HG03521 (cell line): ENCODE results near the gene UNC13B.
"Not testable (repeated sequence)": the region's sequence is repeated elsewhere in the genome, so short reads cannot be mapped to it uniquely, and the experiment has no call there.

Experiments
- ATAC-seq: cut with Tn5 transposase; IDR thresholded peaks from one replicate; pipeline ENCODE4 v1.9.1; 2021; ENCODE audit warnings: mild to moderate bottlenecking, moderate library complexity; ENCODE audit not compliant: unreplicated experiment

The UNC13B gene

DNA sequence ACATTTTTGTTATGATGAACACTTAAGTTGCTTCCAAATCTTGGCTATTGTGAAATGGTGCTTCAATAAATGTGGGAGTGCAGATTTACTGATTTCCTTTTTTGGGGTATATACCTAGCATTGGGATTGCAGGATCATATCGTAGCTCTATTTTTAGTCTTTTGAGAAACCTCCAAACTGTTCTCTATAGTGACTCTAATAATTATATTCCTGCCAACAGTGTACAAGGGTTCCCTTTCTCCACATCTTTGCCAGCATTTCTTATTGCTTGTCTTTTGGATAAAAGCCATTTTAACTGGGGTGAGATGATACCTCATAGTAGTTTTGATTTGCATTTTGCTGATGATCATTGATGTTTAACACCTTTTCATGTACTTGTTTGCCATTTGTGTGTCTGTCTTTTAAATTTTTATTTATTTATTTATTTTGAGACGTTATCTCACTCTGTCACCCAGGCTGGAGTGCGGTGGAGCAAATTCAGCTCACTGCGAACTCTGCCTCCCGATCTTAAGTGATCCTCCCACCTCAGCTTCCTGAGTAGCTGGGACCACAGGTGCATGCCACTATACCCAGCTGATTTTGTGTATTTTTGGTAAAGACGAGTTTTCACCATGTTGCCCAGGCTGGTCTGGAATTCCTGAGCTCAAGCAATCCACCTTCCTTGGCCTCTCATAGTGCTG, 59.0 kb downstream of the UNC13B start:
- no peak for ATAC-seq

DNA sequence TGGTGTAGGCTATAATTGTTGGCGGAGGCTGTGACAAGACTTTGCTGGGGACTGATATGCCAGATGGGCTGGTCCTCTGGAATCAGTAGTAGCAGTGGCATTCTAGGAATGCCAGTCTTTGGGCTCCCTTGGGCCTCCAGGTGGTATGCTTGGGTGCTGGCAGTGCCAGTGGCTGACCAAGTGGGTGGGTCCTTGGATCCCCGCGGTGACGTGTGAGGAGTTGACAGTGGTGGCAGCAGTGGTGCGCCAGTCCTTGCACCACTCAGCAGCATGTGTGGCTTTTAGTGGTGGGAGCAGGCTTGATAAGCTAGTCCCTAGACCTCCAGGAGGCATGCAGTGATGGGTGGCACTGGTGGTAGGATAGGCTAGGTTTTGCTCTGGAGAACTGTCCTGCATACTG, 63.9 kb downstream of the UNC13B start:
- ATAC-seq = no peak

DNA sequence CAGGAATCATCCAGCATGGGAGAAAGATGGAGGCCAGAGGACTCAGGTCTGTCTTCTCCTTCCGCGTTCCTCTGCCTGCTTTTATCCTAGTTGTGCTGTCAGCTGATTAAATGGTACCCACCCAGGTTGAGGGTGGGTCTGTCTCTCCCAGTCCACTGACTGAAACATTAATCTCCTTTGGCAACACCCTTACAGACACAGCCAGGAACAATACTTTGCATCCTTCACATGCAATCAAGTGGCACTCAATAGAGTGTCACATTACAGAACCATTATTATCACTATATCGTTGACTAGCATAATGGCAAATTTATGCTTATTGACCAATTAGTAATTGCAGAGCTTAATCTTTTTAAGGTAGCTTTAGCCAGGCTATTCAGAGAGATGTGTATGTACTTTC, 64.8 kb downstream of the UNC13B start:
- no peak for ATAC-seq

DNA sequence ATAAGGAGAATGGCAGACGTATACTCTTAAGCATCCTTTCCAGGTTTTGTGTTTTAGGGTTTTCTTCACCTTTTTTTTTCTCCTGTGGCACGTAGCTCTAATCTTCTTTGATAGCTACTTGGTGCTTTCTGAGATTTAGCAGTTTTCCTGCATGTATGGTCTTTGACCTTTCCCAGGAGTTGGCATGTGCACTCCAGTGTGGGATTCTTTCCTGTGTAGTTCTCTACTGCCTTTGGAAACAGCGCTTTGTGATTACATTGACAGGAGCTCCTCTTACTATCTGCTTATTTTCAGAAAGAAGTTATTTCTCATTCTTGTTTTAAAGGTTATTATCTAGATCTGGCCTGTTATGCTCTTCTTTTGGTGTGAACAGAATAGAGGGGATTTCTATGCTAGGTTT, 65.5 kb downstream of the UNC13B start:
- ATAC-seq = no peak

DNA sequence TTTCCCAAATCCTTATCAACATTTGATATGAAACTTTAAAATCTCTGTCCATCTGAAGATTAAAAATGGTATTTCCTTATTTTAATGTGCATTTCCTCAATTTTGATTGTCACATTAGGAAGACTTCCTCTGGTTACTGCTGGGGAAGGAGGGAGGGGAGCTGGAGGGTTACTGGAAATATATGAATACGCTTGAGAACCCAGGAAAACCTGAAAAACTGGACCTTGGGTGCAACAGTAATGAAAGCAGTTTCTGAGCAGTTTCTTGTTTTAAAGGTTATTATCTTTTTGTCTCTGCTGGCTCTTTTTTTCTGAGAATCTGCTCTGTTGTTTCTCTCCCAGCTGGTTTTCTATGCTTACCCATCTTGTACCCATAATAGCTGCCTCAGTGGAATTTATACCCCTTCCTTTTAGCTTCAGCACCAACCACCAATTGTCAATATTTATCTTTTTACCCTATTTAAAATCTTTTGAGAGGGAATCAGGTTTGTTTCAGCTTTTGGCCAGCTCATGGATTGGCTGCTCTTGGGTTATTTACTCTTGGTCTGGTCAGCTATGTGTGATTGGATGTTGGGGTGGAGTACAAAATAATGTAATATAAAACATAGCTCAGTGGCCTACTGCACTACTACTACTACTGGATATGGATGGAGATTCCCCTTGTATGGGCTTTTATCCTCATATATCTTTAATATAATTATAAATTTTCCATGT, 67.4 kb downstream of the UNC13B start:
- ATAC-seq = no peak

DNA sequence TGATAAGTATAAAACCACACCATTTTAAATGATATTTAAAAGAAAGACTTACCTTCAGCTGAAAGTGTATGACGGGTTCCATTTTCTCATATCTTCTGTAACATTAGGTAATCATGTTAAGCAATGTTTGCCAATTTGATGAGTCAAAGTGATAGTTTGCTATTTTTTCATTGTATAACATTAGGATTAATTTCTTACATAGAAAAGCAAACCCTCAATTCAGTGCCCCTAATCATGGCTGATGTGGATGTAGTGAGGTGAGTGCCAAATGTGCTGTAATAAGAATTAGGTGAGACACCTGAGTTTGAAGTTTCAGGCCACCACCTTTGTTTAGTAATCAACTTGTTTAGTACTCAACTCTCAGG, 68.0 kb downstream of the UNC13B start:
- no peak for ATAC-seq

DNA sequence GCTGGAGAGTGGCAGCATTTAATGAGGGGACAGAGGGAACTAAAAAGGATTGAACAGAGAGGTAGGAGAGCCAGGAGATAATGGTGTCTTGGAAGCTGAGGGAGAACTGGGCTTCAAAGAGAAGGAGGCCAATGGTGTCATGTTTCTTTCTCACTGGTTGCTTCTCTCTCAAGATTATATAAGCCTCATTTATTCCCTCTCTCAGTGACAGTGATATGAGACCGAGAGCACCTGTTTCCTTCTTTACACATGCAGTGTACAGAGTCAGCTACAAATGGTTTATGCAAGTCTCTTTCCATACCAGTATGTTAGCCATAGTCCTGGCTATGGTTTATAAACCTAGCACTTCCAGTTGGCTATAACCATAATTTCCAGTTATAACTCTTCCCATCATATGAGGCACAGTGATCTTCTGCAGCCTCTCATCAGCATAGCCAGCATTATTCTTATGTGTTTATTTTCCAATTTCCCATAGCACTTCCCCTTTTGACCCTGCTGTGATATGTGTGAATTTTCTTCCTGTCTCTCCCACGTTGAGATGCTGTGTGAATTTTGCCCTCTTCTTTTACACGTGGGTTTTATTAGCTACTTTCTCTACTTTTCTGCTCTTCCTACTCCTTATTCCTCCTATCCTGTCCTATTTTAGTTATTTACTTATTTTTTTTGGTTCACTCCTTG, 71.2 kb downstream of the UNC13B start:
- no peak for ATAC-seq

DNA sequence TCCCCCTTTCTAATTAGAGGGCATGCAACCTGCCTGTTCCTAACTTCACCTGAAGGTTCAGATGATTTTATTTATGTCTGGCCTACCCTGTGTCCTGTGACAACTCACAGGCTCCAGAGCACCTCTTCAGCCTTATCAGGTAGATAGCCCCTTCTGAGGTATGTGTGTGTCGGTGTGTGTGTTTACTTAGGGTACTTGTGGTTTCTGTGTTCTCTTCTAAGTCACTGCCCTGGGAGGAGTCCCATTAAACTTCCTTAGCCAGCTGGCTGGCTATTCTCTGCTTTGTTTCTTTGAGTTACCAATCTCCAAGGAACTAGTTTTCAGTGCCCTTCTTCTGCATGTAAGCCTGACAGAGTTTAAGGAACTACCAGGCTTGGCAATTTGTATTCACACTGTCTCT, 74.9 kb downstream of the UNC13B start:
- no peak for ATAC-seq

DNA sequence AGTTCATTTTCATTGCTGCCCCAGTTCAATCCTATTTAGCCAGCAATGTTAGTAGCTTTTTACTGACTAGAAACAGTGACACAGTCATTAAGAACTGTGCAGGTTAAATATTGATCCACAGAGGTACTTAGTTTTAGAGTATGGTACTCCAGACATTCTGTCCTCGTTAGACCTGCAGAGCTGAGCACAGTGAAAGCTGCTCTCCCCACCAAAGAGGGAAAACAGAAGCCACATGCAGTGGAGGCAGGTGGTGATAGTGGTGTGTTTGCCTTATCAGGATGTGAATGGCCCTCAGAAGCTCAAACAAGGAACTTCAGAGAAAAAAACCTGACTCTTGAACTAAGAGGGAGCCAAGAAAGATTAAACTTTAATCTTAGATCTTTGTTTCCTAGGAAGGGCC, 75.5 kb downstream of the UNC13B start:
- ATAC-seq = no peak

DNA sequence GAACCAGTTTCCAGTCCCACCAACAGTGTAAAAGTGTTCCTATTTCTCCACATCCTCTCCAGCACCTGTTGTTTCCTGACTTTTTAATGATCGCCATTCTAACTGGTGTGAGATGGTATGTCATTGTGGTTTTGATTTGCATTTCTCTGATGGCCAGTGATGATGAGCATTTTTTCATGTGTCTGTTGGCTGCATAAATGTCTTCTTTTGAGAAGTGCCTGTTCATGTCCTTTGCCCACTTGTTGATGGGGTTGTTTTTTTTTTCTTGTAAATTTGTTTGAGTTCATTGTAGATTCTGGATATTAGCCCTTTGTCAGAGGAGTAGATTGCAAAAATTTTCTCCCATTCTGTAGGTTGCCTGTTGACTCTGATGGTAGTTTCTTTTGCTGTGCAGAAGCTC, 84.1 kb downstream of the UNC13B start:
- ATAC-seq = not testable (repeated sequence)

DNA sequence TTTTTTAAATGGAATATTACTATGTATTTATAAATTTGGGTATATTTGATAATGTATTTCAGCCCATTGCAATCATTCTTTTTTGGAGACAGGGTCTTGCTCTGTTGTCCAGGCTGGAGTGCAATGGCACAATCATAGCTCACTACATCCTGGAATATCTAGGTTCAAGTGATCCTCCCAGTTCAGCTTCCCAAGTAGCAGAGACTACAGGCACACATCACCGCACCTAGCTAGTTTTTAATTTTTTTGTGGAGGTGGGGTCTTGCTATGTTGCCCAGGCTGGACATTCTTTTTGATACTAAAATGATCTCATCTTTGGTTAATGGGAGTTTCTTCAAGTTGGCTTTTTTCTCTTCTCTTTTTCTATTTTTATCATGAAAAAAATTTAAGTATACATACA, 91.3 kb downstream of the UNC13B start:
- ATAC-seq = no peak

DNA sequence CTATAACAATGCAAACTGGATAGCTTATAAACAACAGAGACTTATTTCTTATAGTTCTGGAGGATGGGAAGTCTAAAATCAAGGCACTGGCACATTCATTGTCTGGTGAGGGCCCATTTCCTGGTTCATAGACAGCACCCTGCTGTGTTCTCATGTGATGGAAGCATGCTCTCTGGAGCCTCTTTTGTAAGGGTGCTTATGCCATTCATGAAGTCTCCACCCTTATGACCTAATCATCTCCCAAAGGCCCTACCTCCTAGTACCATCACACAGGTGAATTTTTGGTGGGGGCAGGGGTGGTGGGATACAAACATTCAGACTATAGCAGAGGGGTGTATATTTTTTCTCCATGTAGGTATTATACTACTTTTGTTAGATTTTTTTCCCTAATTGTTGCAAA, 92.4 kb downstream of the UNC13B start:
- no peak for ATAC-seq

DNA sequence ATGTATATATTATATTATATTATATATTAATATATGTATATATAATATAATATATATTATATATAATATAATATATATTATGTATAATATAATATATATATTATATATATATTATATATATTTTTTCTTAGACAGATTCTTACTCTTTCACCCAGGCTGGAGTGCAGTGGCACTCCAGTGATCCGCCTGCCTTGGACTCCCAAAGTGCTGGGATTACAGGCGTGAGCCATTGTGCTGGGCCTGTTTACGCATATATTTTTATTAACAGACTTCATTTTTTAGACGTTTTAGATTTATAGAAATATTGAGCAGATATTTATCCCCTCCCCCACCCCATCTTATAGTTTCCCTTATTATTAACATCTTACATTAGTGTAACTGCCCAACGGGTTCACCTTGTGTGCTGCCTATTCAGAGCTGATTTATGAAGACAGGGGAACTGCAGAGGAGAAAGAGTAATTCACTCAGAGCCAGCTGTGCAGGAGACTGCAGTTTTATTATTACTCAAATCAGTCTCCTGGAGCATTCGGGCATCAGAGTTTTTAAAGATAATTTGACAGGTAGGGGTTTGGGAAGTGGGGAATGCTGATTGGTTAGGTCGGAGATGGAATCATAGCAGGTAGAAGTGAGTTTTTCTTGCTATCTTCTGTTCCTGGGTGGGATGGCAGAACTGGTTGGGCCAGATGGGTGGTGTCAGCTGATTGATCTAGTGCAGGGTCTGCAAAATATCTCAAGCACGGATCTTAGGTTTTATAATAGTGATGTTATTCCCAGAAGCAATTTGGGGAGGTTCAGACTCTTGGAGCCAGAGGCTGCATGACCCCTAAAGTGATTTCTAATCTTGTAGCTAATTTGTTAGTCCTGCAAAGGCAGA, 93.4 kb downstream of the UNC13B start:
- ATAC-seq = no peak

DNA sequence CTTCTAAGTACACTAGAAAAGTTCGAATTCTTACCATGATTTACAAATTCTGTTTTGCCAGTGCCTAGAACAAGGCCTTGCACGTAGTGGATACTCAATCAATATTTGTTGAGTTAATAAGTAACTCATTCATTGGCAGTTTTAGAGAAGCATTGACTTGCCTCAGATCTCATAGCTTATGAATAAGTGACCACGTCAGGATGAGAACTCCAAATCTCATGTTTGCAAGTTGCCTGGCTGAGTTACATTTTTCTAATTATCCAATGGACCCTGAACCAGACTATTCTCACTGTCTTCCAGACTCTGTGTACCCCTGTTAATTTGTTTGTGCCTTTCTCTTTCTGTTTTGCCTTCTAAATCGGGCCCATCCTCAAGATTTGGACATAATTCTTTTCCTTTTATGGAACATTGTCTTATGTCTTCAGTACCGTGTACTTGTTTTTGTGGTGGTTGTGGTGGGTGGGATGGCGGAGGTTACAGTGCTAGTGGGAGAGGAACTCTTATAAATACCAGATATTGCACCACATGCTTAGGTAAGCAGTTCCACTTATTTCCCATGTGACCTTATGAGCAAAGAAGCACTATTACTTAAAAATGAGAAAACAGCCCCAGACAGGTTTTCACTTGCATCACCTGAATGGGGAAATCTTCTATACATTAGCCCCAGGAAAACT, 96.3 kb downstream of the UNC13B start:
- no peak for ATAC-seq

DNA sequence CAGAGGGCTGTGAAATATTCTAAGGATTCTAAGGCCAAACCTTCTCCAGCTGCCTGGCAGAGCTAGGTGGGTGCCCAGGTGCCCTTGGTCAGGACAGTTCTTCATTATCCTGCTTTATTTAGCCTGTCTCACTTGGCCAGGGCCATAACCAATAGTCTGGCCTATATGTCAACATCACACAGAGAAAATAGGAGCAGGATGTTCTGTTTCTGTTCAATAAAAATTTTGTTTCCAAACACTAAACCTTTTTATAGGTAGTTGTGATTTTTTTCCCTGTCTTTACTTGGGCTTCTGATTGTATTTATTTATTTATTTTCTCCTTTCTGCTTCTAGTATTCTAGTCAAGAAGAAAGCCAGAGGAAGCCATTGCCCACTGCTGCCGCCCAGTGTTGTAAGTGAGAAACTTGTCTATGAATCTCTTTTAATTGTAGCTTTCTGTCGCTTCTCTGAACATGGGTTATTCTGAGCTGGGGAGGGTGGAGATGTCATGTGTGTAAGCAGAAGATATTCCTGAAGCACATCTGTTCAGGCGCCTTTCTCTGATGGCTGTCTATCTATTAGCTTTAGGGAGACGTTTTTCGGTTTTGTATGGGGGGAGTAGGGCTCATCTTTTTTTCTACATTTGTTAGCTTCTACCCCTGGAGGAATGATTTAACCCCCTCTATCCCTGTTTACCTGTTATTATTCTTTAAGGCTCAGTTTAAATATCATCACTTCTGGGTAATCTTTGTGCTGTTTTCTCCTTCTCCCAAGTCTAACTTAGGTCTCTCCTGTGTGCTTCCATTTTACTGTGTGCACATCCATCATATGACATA, 97.1 kb downstream of the UNC13B start:
- no peak for ATAC-seq

DNA sequence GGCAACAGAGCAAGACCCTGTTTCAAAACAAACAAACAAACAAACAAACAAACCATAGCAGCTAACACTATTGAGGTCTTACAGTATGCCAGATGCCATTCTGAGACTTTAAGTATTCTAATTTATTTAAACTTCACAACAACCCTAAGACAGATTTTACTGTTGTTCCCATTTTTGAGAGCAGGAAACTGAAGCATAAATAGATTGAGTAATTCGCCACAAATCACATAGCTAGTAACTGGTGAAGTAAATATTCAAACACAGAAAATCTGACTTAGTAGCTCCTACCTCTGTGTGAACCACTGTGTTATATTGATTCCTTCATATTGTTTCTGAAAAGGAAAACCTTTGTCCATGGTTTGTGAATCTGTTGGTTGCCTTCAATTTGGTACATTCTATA, 98.4 kb downstream of the UNC13B start:
- ATAC-seq = no peak

DNA sequence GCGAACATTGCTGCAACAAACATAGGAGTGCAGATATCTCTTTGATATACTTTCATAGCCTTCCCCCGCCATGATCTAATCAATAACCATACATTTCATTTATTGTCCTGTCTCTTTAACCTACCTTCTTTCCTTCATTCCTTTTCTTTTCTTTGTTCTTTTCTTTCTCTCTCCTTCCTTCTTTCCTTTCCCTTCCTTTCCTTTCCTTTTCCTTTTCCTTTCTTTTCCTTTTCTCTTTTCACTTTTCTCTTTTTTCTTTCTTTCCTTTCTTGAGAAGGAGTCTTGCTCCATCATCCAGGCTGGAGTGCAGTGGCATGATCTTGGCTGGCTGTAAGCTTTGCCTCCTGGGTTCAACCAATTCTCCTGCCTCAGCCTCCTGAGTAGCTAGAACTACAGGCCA, 100.3 kb downstream of the UNC13B start:
- ATAC-seq = no peak

DNA sequence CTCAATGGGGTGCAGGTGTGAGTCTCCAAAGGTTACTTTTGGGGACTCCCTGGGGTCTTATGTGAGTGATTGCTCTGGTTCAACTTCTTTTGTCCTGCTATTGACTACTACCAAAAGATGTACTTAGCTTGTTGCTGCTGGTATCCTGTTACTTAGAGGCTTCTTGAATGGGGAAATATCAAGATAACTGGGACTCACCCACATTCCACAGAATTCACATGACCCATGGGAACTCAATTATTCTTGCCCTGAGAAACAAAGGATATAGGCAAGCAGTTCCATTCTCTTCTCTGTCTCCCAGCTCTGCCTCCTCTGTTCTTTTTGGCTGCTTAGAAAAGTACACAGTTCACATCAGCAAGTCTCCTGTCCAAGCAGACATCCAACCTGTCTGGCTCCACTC, 105.9 kb downstream of the UNC13B start:
- no peak for ATAC-seq

DNA sequence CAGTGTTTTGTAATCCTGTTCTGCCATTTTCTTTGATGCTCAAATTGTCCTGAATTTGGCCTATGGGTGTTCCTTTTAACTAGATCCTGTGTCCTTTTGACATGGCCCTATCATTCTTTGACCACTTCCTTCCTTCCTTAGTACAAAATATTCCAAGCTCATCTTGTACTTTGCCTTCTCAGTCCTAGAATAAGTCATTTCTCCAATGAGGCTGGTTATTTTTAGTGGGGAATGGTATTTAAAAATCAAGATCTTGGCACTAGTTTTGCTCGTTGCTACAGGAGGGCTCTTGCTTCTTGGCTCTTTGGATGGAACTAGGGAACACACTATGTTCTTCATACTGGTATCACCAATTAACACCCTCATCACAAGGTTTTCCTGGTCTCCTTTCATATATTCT, 108.1 kb downstream of the UNC13B start:
- ATAC-seq = no peak

DNA sequence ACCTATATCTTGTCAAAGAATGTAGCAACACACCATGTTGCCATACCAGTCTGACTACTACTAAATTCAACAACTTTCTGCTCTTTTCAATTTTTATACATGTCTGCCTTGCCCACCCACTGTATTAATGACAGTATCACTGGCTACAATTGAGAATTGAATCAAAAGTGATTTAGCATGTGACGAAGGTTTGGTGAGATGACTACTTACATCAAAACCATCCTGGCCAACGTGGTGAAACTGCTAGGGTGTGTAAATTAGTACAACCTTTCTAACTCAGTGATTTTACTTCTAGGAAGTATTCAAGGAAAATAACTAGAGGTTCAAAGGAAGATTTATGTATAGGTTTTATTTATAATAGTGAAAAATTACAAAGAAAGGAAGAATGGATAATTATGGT, 109.8 kb downstream of the UNC13B start:
- no peak for ATAC-seq
